ENCODE results near the gene TMEM126B. TPM values are rescaled to one million over a fixed set of nuclear protein-coding genes. Genes with fewer than 3 reads are reported as not detected.
"Not testable (repeated sequence)": the region's sequence is repeated elsewhere in the genome, so short reads cannot be mapped to it uniquely, and the experiment has no call there.

The TMEM126B gene
- total and polyA plus RNA-seq, 7 donors = 39.3 to 108 (median 75.1) TPM

DNA sequence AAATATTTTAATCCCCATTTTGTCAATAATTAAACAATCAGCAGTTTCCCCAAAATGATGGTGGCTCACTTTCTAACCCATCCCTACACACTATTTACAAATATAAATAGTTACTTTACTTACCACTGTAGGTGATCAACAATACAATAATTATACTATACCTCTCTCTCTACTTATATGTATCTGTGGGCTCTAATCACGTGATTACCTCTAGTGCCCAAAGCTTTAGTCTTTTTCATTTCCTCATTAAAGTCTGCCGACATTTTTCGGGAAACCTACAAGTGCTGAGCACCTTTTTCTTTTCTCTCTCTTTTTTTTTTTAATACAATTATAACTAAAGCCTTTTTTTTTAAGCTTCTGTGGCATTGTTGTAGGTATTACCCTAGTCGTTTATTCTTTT, 25.2 kb upstream of the TMEM126B start:
- no peak for DNase-seq
- no peaks in the 10 kb centered on the region for H3K27me3 ChIP-seq

GRCh38 chr11:85606237-85606636, 22.2 kb upstream of the TMEM126B start:
- 96 to 97% methylated on average over 3 of the region's 3 CpGs for WGBS, 2 donors
- DNase-seq; H3K27me3 ChIP-seq; H3K4me1 ChIP-seq; intact Hi-C loops (cut with DNase I); H3K4me3 ChIP-seq; H3K27ac ChIP-seq; H3K36me3 ChIP-seq; H3K9me3 ChIP-seq: not testable (repeated sequence)

More for the DNA sequence above, 25.2 kb upstream of the TMEM126B start:
- no peak overlapping the region for H3K27ac ChIP-seq
- no peaks in the 10 kb centered on the region for H3K9me3 ChIP-seq
- no peaks in the 10 kb centered on the region for H3K36me3 ChIP-seq
- intact Hi-C loops (cut with DNase I) = no loop called here
- H3K4me1 ChIP-seq = no peaks in the 10 kb centered on the region
- H3K4me3 ChIP-seq = no peak overlapping the region
- TF ChIP-seq EP300 (IDR thresholded peaks at IDR 0.05) (no peak), POLR2AphosphoS5 (IDR thresholded peaks at IDR 0.05) (no peak), CTCF (IDR thresholded peaks at IDR 0.05) (no peak), POLR2A (IDR thresholded peaks at IDR 0.05) (no peak)
- WGBS, 2 donors = 77 to 89% methylated on average over 4 of the region's 4 CpGs

GRCh38 chr11:85608621-85609020, 19.8 kb upstream of the TMEM126B start:
- intact Hi-C loops (cut with DNase I); H3K27ac ChIP-seq; DNase-seq: not testable (repeated sequence)

GRCh38 chr11:85609286-85609685, 19.1 kb upstream of the TMEM126B start:
- DNase-seq; intact Hi-C loops (cut with DNase I); H3K4me1 ChIP-seq; H3K27ac ChIP-seq; H3K9me3 ChIP-seq; H3K4me3 ChIP-seq; H3K27me3 ChIP-seq; H3K36me3 ChIP-seq: not testable (repeated sequence)
- WGBS, 2 donors = 68 to 73% methylated on average over 2 of the region's 2 CpGs

More at GRCh38 chr11:85608621-85609020, 19.8 kb upstream of the TMEM126B start:
- H3K36me3 ChIP-seq, H3K4me1 ChIP-seq, H3K27me3 ChIP-seq, H3K9me3 ChIP-seq, H3K4me3 ChIP-seq: not testable (repeated sequence)

- intact Hi-C loops (cut with DNase I); H3K9me3 ChIP-seq; H3K4me1 ChIP-seq; H3K4me3 ChIP-seq; DNase-seq; H3K36me3 ChIP-seq; H3K27me3 ChIP-seq; H3K27ac ChIP-seq: not testable (repeated sequence)
- WGBS, 2 donors = 57 to 81% methylated on average over 2 of the region's 2 CpGs
Measured at GRCh38 chr11:85611643-85612042, 16.8 kb upstream of the TMEM126B start.

DNA sequence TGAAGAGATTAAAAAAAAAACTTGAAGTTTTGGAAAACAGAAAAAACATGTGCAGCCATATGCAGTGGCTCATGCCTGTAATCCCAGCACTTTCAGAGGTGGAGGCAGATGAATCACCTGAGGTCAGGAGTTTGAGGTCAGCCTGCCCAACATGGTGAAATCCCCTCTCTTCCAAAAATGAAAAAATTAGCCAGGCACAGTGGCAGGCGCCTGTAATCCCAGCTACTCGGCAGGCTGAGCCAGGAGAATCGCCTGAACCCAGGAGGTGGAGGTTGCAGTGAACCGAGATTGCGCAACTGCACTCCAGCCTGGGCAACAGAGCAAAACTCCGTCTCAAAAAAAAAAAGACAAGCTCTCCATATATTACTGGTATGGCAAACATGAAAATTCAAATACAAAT, 8.9 kb upstream of the TMEM126B start:
- WGBS, 2 donors = 92 to 94% methylated on average over 6 of the region's 6 CpGs
- H3K27me3 ChIP-seq = no peaks in the 10 kb centered on the region
- no peaks in the 10 kb centered on the region for H3K4me1 ChIP-seq
- no peaks in the 10 kb centered on the region for H3K9me3 ChIP-seq
- peaks cover 0 to 5% (median 0%) of the 10 kb centered on the region in 4 donors for H3K36me3 ChIP-seq
- intact Hi-C loops (cut with DNase I) = no loop called here
- H3K4me3 ChIP-seq = no peak overlapping the region
- no peak for DNase-seq
- H3K27ac ChIP-seq = no peak overlapping the region
- TF ChIP-seq POLR2A (IDR thresholded peaks at IDR 0.05) (no peak), POLR2AphosphoS5 (IDR thresholded peaks at IDR 0.05) (no peak)

DNA sequence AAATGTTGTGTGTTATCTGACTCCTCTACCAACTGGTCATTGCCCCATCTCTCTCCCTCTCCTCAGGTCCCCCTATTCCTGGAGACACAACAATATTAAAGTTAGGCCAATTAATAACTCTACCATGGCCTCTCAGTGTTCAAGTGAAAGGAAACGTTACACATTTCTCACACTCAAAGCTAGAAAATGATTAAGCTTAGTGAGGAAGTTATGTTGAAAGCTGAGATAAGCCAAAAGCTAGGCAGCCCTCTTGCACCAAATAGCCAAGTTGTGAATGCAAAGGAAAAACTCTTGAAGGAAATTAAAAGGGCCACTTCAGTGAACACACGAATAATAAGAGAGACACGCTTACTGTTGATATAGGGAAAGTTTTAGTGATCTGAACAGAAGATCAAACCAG, 8.1 kb upstream of the TMEM126B start:
- Histone ChIP-seq H3K27ac (no peak overlapping the region), H3K4me1 (peaks cover 0 to 5% (median 0%) of the 10 kb centered on the region in 4 donors), H3K9me3 (no peaks in the 10 kb centered on the region), H3K36me3 (peaks cover 0 to 5% (median 0%) of the 10 kb centered on the region in 4 donors), H3K4me3 (no peak overlapping the region), H3K27me3 (no peaks in the 10 kb centered on the region)
- intact Hi-C loops (cut with DNase I) = no loop called here
- WGBS, 2 donors = 79 to 83% methylated on average over 3 of the region's 3 CpGs
- no peak for DNase-seq
- no peak for TF ChIP-seq POLR2AphosphoS5 (IDR thresholded peaks at IDR 0.05)
- TF ChIP-seq POLR2A (IDR thresholded peaks at IDR 0.05) = no peak
- no peak for TF ChIP-seq CTCF (IDR thresholded peaks at IDR 0.05)
- TF ChIP-seq EP300 (IDR thresholded peaks at IDR 0.05) = no peak

All from sigmoid colon (tissue), 7 donors.